ENCODE results near the gene C16orf96.

DNA sequence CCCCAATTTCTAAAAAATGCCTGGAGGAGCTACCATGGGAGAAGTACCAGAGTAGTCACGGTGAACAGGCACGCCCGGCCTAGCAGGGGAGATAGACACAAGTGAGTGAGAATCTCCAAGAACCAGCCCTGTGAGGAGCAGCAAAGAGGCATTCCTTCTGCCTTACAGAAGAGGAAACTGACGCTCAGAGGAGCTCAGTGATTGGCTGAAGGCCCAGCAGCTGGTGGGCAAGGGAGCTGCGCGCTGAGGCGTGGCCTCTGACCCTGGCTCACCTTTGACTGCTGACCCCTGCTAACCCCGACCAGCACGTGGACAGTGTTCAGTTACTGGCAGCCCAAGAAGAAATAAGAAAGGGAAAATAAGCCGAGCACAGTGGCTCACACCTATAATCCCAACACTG, 1.8 kb downstream of the C16orf96 start:
- TF ChIP-seq POLR2A (IDR thresholded peaks at IDR 0.05) (no peak), CTCF (IDR thresholded peaks at IDR 0.05) (no peak)

Measured in vagina (tissue), 2 donors.